NCI-H82 treated with DMSO at 0.1 percent for 48 hours (cell line): ENCODE data around the gene ARHGEF2.
"Not testable (repeated sequence)": the region's sequence is repeated elsewhere in the genome, so short reads cannot be mapped to it uniquely, and the experiment has no call there.

Experiments
- DNase-seq: peaks from one replicate; lab custom pipeline; 2025; ENCODE audit not compliant: unreplicated experiment; lab: John Stamatoyannopoulos, UW

Gene ARHGEF2

GRCh38 chr1:155946633-155947219, 31.6 kb downstream of the ARHGEF2 start:
- DNase-seq: no peak

- no peak for DNase-seq
Observed at GRCh38 chr1:155944444-155944799, 33.9 kb downstream of the ARHGEF2 start.

GRCh38 chr1:155942578-155943141, 35.7 kb downstream of the ARHGEF2 start:
- DNase-seq: no peak

- no peak for DNase-seq
Observed at GRCh38 chr1:155941845-155942531, 36.4 kb downstream of the ARHGEF2 start.

- no peak for DNase-seq
Observed at GRCh38 chr1:155940993-155941844, 37.1 kb downstream of the ARHGEF2 start, which contains the start of gene RXFP4. RXFP4 (plus strand) TSS chr1:155941638; CDS start chr1:155941710, 72 bp downstream.

- no peak for DNase-seq
Observed at GRCh38 chr1:155940482-155940992, 37.8 kb downstream of the ARHGEF2 start.

- peak; percentile 64 for DNase-seq
Observed at GRCh38 chr1:155938220-155938627, 40.1 kb downstream of the ARHGEF2 start.

GRCh38 chr1:155934936-155935590, 43.3 kb downstream of the ARHGEF2 start:
- DNase-seq: no peak

- DNase-seq: peak; percentile 99
Observed at GRCh38 chr1:155934097-155934935, 44.0 kb downstream of the ARHGEF2 start, which contains the start of gene KHDC4. KHDC4 (minus strand) TSS chr1:155934413; CDS start chr1:155934373, 40 bp downstream.

- DNase-seq: no peak
Observed at GRCh38 chr1:155933591-155934096, 44.7 kb downstream of the ARHGEF2 start.

GRCh38 chr1:155932487-155932886, 45.9 kb downstream of the ARHGEF2 start:
- no peak for DNase-seq

- DNase-seq: no peak
Observed at GRCh38 chr1:155932081-155932480, 46.3 kb downstream of the ARHGEF2 start.

- DNase-seq: no peak
Observed at GRCh38 chr1:155931332-155932038, 46.9 kb downstream of the ARHGEF2 start.

- DNase-seq: not testable (repeated sequence)
Observed at GRCh38 chr1:155930725-155931124, 47.6 kb downstream of the ARHGEF2 start.

GRCh38 chr1:155929057-155929456, 49.3 kb downstream of the ARHGEF2 start:
- DNase-seq: no peak

GRCh38 chr1:155925506-155925905, 52.8 kb downstream of the ARHGEF2 start:
- no peak for DNase-seq

GRCh38 chr1:155920717-155921116, 57.6 kb downstream of the ARHGEF2 start:
- no peak for DNase-seq

GRCh38 chr1:155919801-155920200, 58.5 kb downstream of the ARHGEF2 start:
- no peak for DNase-seq

- no peak for DNase-seq
Observed at GRCh38 chr1:155918660-155919059, 59.7 kb downstream of the ARHGEF2 start.
